Measurements from ENCODE around the gene PDZD7. TPM values are rescaled to one million over a fixed set of nuclear protein-coding genes. Genes with fewer than 3 reads are reported as not detected.

PDZD7 gene
- total and polyA plus RNA-seq, 9 of the 15 experiments (the other 6 are each of a cell fraction or from before 2014, with no cell fraction given) = 0.04 to 0.24 (median 0.08) TPM; not detected in 3

DNA sequence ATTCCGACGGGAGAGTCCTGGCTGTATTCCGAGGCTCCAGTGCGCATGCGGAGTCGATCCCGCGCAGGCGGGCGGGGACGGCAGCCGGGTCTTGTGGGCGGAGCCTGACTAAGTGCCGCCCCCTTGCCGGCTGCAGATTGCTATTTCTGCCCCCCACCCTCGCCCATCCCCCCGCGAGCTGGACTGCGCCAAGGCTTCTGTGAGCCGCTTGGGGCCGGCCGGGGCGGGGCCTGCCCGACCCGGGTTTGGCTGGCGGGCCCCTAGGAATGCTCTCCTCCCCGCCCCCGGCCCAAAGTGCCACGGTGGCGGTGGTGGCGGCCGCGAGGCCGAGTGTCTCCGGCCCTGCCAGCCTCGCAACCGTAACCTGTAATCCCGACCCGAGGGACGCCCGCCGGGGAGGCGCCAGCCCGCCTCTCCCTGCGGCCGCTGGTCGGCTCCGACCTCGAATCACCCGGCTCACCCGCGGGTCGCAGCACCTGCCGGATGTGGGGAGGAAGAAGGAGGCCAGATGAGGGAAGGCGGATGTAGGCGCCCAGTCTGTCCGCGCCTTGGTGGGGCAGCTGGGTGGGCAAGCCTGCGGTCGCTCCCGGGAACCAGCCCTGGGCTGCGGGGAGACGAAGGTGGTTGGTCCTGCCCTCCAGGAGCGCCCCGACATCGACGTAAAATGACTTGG is 30.2 kb upstream of the PDZD7 start (continued):
- TF ChIP-seq SMARCA5 (IDR thresholded peaks at IDR 0.05) (no peak), NRF1 (conservative IDR thresholded peaks at IDR 0.05 in 1 of 2, IDR thresholded peaks at IDR 0.05 in 1 of 2) (peak; percentile 95 to 96), PTBP1 (IDR thresholded peaks at IDR 0.05; ENCODE audit: low read depth, low read length) (no peak), FIP1L1 (IDR thresholded peaks at IDR 0.05; ENCODE audit: low read depth, low read length, poor library complexity, severe bottlenecking) (peak; percentile 54), MCM2 (IDR thresholded peaks at IDR 0.05; ENCODE audit: low read depth) (no peak), POLR2AphosphoS5 (IDR thresholded peaks at IDR 0.05; ENCODE audit: control insufficient read depth, insufficient read depth, low read depth, low read length) (peak; percentile 42; the same call in 1 of the 2 replicates), ZNF589 (CRISPR knock-in tag; IDR thresholded peaks at IDR 0.05; ENCODE audit: low read depth) (peak; percentile 56; the same call in 1 of the 2 replicates), HNRNPK (IDR thresholded peaks at IDR 0.05; ENCODE audit: low read depth, low read length, poor library complexity, severe bottlenecking) (peak; percentile 26), PRPF4 (IDR thresholded peaks at IDR 0.05; ENCODE audit: insufficient read depth, low read depth, low read length, poor library complexity, severe bottlenecking) (peak; percentile 80), EP400 (IDR thresholded peaks at IDR 0.05) (peak; percentile 87), CREM (IDR thresholded peaks at IDR 0.05; ENCODE audit: low read depth) (no peak), MAZ (CRISPR knock-in tag; conservative IDR thresholded peaks at IDR 0.05 in 1 of 2, IDR thresholded peaks at IDR 0.05 in 1 of 2) (peak; percentile 90 to 94), ILK (tag; IDR thresholded peaks at IDR 0.05; ENCODE audit: borderline replicate concordance, low read depth) (no peak)
- TF ChIP-seq, protein P1, sequence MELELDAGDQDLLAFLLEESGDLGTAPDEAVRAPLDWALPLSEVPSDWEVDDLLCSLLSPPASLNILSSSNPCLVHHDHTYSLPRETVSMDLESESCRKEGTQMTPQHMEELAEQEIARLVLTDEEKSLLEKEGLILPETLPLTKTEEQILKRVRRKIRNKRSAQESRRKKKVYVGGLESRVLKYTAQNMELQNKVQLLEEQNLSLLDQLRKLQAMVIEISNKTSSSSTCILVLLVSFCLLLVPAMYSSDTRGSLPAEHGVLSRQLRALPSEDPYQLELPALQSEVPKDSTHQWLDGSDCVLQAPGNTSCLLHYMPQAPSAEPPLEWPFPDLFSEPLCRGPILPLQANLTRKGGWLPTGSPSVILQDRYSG (tag; conservative IDR thresholded peaks at IDR 0.05; ENCODE audit: low read depth) = 0 out of 2 replicates have a peak, but pooled peaks have one; percentile 32
- TF ChIP-seq, protein P2, sequence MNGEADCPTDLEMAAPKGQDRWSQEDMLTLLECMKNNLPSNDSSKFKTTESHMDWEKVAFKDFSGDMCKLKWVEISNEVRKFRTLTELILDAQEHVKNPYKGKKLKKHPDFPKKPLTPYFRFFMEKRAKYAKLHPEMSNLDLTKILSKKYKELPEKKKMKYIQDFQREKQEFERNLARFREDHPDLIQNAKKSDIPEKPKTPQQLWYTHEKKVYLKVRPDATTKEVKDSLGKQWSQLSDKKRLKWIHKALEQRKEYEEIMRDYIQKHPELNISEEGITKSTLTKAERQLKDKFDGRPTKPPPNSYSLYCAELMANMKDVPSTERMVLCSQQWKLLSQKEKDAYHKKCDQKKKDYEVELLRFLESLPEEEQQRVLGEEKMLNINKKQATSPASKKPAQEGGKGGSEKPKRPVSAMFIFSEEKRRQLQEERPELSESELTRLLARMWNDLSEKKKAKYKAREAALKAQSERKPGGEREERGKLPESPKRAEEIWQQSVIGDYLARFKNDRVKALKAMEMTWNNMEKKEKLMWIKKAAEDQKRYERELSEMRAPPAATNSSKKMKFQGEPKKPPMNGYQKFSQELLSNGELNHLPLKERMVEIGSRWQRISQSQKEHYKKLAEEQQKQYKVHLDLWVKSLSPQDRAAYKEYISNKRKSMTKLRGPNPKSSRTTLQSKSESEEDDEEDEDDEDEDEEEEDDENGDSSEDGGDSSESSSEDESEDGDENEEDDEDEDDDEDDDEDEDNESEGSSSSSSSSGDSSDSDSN (IDR thresholded peaks at IDR 0.05; ENCODE audit: borderline replicate concordance in 1 of 2, low read depth in 2 of 2, low read length in 2 of 2) = peak; percentile 38 to 78; a peak in 1 of 4 replicates
- TF ChIP-seq, protein P3, sequence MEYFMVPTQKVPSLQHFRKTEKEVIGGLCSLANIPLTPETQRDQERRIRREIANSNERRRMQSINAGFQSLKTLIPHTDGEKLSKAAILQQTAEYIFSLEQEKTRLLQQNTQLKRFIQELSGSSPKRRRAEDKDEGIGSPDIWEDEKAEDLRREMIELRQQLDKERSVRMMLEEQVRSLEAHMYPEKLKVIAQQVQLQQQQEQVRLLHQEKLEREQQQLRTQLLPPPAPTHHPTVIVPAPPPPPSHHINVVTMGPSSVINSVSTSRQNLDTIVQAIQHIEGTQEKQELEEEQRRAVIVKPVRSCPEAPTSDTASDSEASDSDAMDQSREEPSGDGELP (CRISPR knock-in tag; IDR thresholded peaks at IDR 0.05; ENCODE audit: borderline replicate concordance) = peak; percentile 65; the same call in 1 of the 2 replicates
